GM10266 (cell line): ENCODE data around the gene BCL6B.
A peak's percentile ranks its signal among the peaks of the same experiment; 100 is the strongest.

Source experiments
- DNase-seq: peaks from one replicate; pipeline ENCODE4 v3.0.0; 2012; ENCODE audit errors: extremely low spot score
- TF ChIP-seq, protein P1 (sequence below): IDR thresholded peaks from 2 replicates; pipeline ENCODE4 v1.5.1; 2012; ENCODE audit warnings: mild to moderate bottlenecking, low read depth; ENCODE audit not compliant: control insufficient read depth, insufficient read depth; ENCODE audit errors: missing control alignments

The BCL6B gene

DNA sequence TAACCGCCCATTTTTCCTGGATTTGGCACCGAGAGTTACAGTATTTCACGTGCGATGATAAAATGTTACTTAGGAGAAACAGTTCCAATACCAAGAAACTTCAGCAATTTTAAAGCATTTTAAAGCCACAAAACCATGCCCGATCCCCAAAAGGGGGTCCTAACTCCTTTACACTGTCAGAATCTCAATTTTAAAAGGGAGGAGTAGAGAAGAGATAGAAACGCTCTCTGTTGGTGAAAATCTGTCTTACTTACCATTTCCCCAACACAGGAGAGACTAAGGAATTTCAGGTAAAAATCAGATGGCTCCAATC is 11.0 kb upstream of the BCL6B start:
- DNase-seq, result no peak
- TF ChIP-seq, protein P1, sequence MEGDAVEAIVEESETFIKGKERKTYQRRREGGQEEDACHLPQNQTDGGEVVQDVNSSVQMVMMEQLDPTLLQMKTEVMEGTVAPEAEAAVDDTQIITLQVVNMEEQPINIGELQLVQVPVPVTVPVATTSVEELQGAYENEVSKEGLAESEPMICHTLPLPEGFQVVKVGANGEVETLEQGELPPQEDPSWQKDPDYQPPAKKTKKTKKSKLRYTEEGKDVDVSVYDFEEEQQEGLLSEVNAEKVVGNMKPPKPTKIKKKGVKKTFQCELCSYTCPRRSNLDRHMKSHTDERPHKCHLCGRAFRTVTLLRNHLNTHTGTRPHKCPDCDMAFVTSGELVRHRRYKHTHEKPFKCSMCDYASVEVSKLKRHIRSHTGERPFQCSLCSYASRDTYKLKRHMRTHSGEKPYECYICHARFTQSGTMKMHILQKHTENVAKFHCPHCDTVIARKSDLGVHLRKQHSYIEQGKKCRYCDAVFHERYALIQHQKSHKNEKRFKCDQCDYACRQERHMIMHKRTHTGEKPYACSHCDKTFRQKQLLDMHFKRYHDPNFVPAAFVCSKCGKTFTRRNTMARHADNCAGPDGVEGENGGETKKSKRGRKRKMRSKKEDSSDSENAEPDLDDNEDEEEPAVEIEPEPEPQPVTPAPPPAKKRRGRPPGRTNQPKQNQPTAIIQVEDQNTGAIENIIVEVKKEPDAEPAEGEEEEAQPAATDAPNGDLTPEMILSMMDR, result no peak

DNA sequence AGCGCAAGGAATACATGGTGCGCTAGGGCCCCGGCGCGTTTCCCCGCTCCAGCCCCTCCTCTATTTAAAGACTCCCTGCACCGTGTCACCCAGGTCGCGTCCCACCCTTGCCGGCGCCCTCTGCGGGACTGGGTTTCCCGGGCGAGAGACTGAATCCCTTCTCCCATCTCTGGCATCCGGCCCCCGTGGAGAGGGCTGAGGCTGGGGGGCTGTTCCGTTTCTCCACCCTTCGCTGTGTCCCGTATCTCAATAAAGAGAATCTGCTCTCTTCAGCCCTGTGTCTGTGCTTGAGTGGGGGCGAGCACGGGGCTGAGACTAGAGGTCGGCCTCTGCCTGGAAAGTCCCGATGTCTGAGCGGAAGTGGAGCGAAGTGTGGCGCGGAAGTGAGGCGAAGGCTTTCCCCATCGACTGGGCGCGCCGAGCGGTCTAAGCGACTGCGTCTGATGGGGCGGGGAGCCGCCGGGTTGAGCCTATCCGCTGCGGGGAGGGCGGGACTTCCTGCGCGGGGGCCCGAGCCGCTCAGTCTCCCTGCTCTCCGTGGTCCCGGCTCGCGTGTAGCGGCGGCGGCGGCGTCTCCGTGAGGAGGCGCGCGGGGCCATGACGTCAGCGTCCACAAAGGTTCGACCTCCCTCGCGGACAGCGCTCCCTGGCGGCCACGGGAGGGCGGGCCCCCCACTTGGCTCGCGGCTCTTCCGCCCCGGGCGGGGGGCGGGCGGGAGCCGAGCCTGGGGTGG is 8.4 kb upstream of the BCL6B start:
- TF ChIP-seq, protein P1, result peak; percentile 90
- peak; percentile 95 for DNase-seq

DNA sequence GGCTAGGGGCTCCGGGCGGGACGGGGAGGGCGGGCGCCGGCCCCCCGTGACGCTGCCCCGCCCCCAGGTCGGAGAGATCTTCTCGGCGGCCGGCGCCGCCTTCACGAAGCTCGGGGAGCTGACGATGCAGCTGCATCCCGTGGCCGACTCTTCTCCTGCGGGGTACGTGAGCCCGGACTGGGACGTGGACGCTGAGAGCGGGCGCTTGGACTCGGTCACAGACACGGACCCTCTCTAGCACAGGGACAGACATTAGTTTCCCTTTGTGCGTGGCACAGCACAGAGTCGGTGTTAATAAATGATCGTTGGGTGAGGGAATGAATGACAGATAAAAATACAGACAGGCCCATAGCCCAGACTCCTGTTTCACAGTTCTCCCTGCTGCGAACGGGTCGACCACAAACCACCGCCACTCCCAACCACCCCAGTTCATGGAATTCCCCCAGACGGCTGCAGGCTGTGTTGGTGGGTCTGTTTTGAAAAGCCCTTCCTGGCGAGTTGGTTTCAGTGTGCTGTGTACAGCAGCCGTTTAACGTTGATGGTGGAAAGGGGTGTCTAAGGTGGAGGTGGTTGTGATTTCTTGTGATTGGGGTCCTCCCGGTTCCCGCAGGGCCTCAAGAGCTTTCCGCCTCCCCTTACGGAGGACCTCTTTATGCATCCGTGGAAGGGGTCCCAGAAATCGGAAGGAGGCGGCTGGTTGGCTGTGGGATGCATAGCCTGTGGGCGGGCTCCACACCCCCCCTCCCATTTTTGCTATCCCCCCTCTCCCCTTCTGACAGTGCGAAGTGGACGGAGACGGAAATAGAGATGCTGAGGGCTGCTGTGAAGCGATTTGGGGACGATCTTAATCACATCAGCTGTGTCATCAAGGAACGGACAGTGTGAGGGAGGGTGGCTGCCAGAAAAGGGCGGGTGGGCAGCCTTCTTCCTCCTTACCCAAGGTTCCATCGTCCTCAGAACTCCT is 7.6 kb upstream of the BCL6B start:
- peak; percentile 75 for DNase-seq
- TF ChIP-seq, protein P1, result no peak

DNA sequence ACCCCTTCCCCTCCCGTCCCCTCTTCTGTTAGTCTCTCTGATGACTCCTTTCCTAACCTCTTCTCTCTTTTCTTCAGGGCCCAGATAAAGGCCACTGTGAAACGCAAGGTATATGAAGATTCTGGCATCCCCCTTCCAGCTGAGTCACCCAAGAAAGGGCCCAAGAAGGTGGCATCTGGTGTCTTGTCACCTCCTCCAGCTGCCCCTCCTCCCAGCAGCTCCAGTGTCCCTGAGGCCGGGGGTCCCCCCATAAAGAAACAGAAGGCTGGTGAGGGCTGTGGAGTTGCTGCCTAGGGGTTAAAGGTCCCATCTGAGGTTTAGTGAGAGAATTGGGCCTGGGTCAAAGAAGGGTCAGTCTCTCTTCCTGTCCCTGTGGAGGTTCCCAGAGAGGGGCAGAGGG is 6.4 kb upstream of the BCL6B start:
- TF ChIP-seq, protein P1, result no peak
- no peak for DNase-seq

DNA sequence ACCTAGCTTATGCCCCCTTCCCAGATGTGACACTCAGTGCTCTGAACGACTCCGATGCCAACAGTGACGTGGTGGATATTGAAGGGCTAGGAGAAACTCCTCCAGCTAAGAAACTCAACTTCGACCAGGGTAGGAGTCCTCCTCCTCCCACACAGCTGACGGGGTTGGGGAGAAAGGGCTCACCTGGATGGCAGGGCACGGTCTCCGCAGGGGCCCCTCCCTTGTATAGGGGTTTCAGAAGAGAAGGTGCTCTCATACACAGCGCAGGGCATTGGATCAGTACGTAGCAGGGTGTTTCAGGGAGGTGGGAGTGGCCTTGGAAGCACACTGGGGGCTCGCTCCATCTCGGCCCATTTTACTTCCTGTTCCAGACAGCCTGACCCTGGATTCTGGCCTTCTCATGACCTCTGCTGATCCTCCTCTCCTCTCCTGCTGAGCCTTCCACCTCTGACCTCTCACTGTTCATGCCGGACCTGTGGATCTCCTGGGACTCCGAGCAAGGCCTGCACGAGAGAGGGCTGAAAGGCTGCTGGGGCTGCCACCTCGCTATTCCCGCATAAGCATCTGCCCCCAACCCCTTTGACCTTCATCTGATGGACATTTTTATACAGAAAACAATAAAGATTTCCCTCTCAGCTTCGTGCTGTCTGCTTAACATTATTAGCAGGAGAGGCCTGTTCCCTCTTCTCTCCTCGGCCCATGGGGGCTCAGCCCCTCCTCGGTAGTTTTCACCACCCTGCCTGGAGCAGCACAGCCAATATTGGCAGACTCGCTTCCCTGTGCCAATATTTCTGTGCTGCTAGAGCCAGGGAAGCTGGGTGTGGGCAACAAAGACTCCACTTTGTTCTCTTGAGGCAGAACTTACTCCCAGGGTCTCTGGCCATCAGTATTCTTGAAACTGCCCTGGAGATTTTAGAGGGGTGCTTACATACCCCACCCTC is 5.7 kb upstream of the BCL6B start:
- no peak for DNase-seq
- TF ChIP-seq, protein P1, result no peak

DNA sequence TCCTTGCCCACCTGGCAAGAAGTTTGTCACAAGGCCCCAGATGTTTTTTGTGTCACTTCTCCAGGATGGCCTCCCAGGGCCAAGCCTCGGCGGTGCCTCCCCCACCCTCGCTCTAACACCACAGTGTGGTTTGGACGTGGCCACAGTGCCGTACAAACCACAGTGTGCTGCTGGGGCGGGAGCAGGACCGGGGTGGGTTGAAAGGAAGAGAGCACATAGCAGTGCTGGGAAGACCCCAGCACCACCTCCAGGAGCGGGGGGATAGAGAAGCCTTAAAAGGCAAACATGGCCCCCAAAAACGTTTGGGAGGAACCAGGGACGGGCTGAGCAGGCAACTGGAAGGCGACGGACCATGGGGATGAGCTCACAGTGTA is 5.0 kb upstream of the BCL6B start:
- TF ChIP-seq, protein P1, result no peak
- no peak for DNase-seq
